ENCODE results near the gene KCNH2. TPM values are rescaled to one million over a fixed set of nuclear protein-coding genes. Genes with fewer than 3 reads are reported as not detected.
A peak's percentile ranks its signal among the peaks of the same experiment; 100 is the strongest.

KCNH2 gene
- total and polyA plus RNA-seq, 2 experiments from 2014 or later = 2.6 to 14.7 TPM

- Mint-ChIP-seq H3K9me3 (no peaks in the 10 kb centered on the region), H3K36me3 (ENCODE audit: low read depth) (no peaks in the 10 kb centered on the region; the same call in 2 of the 3 replicates), H3K27ac (no peak overlapping the region), H3K4me3 (peak overlapping the region; percentile 95; the same call in 2 of the 3 replicates), H3K4me1 (peaks cover 25% of the 10 kb centered on the region), H3K27me3 (ENCODE audit: insufficient read depth, low read depth, poor library complexity) (peaks cover 4% of the 10 kb centered on the region)
- H3K4me1 ChIP-seq (ENCODE audit: insufficient read depth) = peaks cover 15% of the 10 kb centered on the region
- peaks cover 9% of the 10 kb centered on the region; the same call in 1 of the 2 replicates for H3K79me2 ChIP-seq (replicated peaks; ENCODE audit: insufficient read depth)
- H4K20me1 ChIP-seq (replicated peaks; ENCODE audit: insufficient read depth) = no peaks in the 10 kb centered on the region
- no peaks in the 10 kb centered on the region for H3K9me2 ChIP-seq (ENCODE audit: insufficient read depth)
- no peaks in the 10 kb centered on the region for H3F3A ChIP-seq (replicated peaks; ENCODE audit: low read depth)
- H3K27me3 ChIP-seq (ENCODE audit: insufficient read depth) = peaks cover 18% of the 10 kb centered on the region; the same call in 1 of the 2 replicates
- no peak for TF ChIP-seq EZH2phosphoT487 (IDR thresholded peaks at IDR 0.05; ENCODE audit: unreplicated experiment)
- no peak for TF ChIP-seq NANOG (IDR thresholded peaks at IDR 0.05; ENCODE audit: borderline replicate concordance)
- TF ChIP-seq ZNF462 (CRISPR knock-in tag; IDR thresholded peaks at IDR 0.05) = no peak
- TF ChIP-seq EZH2 (IDR thresholded peaks at IDR 0.05; ENCODE audit: low read depth, unreplicated experiment) = no peak
- TF ChIP-seq ETS1 (IDR thresholded peaks at IDR 0.05) = no peak
- TF ChIP-seq REST (IDR thresholded peaks at IDR 0.05; ENCODE audit: unreplicated experiment) = no peak
- TF ChIP-seq JUNB (IDR thresholded peaks at IDR 0.05; ENCODE audit: unreplicated experiment) = no peak
- TF ChIP-seq ZNF331 (CRISPR knock-in tag; IDR thresholded peaks at IDR 0.05; ENCODE audit: low read depth) = no peak
- TF ChIP-seq CTCF (conservative IDR thresholded peaks at IDR 0.05; ENCODE audit: low read depth in 2 of 2) = no peak
- TF ChIP-seq POLR2AphosphoS5 (IDR thresholded peaks at IDR 0.05; ENCODE audit: low read depth) = no peak
- no peak for TF ChIP-seq ZNF114 (CRISPR knock-in tag; IDR thresholded peaks at IDR 0.05)
- no peak for TF ChIP-seq CREB1 (CRISPR knock-in tag; IDR thresholded peaks at IDR 0.05; ENCODE audit: low read depth)
- TF ChIP-seq STAT1 (IDR thresholded peaks at IDR 0.05; ENCODE audit: unreplicated experiment) = no peak
- no peak overlapping the region for H2AFZ ChIP-seq
- H3K4me2 ChIP-seq = peak overlapping the region; percentile 79
- DNase-seq (ENCODE audit: low spot score) (no peak), ATAC-seq (no peak)
- H3K27ac ChIP-seq (ENCODE audit: low read depth) = no peak overlapping the region
- no peak overlapping the region for H3K4me3 ChIP-seq
- H3K36me3 ChIP-seq (ENCODE audit: insufficient read depth) = no peaks in the 10 kb centered on the region
Measured at GRCh38 chr7:151025924-151026671, 48.0 kb upstream of the KCNH2 start.

All from GM23338 (cell line).